Right kidney (tissue), 9 donors: Measurements from ENCODE around the gene CCDC179.

Source experiments
- DNase-seq: peaks from one replicate; pipeline ENCODE4 v3.0.0-alpha.2; 2016
- long read RNA-seq, 8 donors: transcript quantifications; one replicate each; lab custom pipeline, GENCODE V29; 2026

Gene CCDC179
- long read RNA-seq, donor 1: 0 reads
- long read RNA-seq, donor 2: 0 reads
- long read RNA-seq, donor 3: 0 reads
- long read RNA-seq, donor 4: 0 reads
- long read RNA-seq, donor 5: 0 reads
- long read RNA-seq, donor 6: 0 reads
- long read RNA-seq, donor 7: 0 reads
- long read RNA-seq, donor 8: 0 reads

GRCh38 chr11:22860241-22860640 is at the start of gene CCDC179:
Gene CCDC179, minus strand, starts transcription at chr11:22860474. Its CDS starts 53 bp downstream, at chr11:22860421.
- no peak for DNase-seq

DNA sequence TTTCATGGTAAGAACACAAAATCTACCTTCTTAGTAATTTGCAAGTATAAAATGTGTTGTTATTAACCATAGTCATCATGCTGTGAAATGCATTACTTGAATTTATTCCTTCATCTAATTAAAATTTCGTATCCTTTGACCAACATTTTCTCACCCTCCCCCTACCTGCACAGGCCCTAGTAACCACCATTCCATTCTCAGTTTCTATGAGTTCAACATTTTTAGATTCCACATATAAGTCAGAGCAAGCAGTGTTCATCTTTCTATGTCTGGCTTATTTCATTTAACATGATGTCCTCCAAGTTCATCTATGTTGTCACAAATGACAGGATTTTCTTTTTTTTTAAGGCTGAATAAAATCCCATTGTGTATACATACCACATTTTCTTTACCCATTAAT is 43.5 kb upstream of the CCDC179 start:
- DNase-seq: no peak

DNA sequence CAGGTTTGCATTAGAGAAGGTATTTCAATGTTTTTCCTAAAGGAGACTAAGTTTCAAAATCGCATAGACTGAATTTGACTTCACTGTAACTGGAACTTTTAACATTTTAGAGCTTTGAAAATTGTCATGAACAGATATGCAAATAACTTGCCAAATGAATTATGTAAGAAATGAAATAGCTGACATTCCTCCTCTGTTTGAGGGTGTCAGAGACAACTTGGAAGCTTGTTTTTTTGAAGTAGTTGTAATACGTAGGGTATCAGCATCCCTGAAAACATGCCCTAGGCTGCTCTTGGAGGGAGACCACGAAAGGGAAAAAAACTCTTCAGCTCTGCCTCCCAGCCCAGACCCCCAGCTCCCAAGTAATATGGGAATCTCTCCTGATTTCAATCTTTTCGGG is 41.3 kb upstream of the CCDC179 start:
- DNase-seq: no peak

GRCh38 chr11:22900764-22901486 is 40.7 kb upstream of the CCDC179 start:
- DNase-seq: no peak

DNA sequence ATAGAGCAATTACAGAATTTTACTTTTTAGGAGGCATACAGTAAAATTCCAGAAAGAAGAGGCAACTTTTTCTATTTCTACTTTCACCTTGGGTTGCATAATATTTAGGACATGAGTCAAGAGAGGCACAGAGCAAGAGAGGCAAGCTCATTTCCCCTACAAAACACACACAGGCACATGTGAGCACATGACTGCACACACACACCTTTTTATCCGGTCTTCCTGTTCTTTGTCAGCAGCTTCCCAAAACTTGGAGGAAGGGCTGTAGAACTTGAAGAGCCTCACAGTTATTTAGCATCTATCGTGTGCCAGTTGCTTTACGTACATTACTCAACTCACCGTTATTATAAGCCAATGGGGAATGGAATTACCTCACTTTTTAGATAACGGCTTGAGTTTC is 37.8 kb upstream of the CCDC179 start:
- DNase-seq: no peak

DNA sequence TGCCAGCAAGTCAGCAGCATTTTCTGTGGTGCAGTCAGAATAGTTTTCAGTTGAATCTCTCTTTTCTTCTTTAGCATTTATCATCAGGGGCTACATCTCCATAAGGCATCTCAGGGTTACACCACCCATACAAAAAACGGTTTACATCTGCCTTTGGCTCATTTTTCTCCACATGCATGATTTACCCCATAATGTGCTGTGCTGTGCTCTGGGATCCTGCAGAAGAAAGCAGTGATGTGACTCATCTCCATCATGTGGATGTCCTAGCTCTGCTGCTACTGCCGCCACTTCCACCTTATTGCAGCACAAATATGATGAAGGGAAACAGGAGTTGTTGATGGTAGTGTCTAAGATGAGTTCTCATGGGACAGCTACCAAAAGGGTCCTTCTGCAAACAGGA is 30.0 kb upstream of the CCDC179 start:
- DNase-seq: no peak

GRCh38 chr11:22884217-22884616 is 23.9 kb upstream of the CCDC179 start:
- no peak for DNase-seq

DNA sequence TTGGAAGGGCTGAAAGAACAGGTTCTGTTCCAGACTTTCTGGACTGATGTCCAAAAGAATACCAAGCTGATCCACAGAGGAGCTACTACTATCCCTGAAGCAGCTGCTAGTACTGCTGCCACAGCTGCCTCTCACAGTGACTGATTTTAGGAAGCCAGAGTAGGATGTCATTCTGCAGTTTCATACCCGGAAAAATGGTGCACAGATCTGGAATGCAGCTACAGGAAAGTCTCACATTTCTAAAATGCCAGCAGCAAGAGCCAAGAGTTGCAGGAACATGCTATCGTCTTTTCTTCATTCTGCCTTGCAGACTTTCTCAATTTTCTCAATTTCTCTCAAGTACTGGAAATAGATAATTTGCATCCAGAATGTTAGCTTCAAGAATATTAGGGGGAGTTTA is 19.4 kb upstream of the CCDC179 start:
- no peak for DNase-seq

- no peak for DNase-seq
These were observed 18.3 kb upstream of the CCDC179 start for GRCh38 chr11:22878604-22879003.

DNA sequence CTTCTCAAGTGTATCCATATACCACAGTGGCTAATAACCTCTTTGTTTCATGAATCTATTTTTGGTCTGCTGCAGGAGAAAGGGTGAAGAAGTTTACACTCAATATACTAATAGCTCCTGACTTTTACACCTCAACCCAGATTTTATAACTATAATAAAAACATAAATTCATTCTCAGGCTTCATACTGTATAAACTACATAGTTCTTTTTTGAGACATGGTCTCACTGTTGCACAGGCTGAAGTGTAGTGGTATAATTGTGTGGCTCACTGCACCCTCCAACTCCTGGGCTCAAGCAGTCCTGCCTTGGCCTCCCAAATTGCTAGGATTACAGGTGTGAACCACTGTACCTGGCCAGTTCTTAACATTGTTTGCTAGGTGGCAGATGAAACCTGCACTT is 17.8 kb upstream of the CCDC179 start:
- no peak for DNase-seq

GRCh38 chr11:22875869-22876473 is 15.7 kb upstream of the CCDC179 start:
- DNase-seq: peak; percentile 13

GRCh38 chr11:22869325-22869724 is 9.1 kb upstream of the CCDC179 start:
- no peak for DNase-seq

DNA sequence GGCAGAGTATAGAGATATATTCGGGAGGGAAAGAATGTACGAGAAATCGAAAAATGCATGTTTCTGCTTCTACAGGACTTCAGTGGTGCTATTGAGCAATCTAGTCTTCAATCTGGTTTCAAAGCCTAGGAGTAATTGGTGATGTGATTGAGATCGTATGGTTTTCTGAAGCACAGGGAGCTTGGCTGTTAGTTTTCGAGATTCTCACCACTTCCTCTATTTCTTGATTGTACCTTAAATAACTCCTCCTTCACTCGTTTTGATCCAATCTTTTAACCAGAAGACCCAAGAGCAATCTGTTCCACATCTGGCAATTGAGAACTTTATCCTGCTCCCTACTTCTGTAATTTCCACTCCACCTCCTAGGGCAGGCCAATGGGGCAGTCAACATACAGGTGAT is 518 bp downstream of the CCDC179 start:
- no peak for DNase-seq

DNA sequence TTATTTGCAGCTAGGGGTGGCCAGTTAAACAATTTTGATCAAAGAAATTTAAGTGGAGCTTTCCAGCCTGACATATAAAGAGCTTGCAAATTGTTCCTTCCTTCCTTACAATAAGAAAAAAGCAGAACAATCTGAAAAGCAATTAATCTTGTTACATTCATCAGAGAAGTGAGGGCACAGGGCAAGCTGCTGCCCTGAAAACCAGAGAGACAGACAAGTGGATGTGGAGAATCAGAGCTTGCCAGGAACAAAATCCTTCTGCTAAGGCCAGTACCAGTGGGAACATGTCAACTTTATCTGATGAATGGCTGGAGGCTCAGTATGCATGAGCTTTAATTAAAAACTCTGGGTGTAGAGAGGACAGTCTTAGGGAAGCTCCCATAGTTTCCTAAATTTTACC is 8.8 kb downstream of the CCDC179 start:
- DNase-seq: no peak

DNA sequence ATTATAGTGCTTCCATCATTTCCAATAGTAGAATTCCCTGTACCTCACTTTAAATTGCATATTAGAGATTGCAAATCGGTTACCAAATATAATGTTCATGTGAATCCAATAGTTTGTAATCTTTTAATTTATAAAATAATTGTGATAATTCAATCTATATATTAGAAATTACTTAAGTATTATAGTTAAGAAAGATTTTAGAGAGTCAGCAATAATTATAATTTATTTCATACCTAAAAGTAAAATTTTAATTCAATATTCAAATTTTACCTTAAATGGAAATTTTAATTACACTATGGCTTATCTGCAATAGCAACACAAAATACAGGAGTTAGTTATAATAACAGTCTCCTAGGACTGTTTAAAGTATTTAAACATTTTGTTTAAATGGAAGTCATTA is 13.5 kb downstream of the CCDC179 start:
- DNase-seq: no peak

DNA sequence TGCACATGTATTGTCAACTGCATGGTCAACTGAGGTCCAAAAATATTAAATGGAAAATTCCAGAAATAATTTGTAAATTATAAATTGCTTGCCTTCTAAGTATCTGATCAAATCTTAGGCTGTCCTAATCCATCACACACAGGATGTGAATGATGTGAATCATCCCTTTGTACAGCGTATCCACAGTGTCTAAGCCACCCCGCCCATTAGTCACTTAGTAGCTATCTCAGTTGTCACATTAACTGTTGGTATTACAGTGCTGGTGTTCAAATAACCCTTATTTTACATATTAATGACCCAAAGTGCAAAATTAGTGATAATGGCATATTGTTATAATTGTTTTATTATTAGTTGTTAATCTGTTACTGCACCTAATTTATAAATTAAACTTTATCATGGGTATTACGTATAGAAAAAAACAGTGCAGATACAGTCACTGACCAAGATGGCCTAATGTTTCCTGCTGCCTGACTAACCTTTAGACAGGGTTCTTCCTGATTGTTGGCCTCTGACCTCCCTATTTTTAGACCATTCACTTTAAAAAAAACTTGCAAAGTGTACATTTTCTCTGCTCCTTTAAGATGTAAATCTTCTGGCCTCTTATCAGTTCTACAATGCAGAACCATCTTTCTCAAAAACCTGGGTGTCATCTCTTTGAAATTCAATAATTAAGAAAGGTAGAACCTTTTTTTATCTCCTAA is 27.8 kb downstream of the CCDC179 start:
- no peak for DNase-seq

DNA sequence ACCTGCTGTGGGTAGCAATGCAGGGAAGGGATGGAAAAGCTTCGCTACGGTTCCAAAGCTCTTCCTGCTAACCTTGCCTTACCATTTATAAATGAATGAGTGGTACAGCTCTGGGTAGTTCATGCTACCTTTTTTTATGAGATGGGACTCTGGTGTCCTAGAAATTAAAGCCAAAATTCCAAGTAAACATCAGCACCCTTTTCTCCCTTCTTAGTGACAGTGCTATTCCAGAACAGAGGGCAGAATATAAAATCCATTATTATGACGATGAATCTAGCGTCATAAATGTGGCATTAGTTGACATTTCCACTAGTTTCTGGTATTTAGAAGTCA is 30.2 kb downstream of the CCDC179 start:
- no peak for DNase-seq

DNA sequence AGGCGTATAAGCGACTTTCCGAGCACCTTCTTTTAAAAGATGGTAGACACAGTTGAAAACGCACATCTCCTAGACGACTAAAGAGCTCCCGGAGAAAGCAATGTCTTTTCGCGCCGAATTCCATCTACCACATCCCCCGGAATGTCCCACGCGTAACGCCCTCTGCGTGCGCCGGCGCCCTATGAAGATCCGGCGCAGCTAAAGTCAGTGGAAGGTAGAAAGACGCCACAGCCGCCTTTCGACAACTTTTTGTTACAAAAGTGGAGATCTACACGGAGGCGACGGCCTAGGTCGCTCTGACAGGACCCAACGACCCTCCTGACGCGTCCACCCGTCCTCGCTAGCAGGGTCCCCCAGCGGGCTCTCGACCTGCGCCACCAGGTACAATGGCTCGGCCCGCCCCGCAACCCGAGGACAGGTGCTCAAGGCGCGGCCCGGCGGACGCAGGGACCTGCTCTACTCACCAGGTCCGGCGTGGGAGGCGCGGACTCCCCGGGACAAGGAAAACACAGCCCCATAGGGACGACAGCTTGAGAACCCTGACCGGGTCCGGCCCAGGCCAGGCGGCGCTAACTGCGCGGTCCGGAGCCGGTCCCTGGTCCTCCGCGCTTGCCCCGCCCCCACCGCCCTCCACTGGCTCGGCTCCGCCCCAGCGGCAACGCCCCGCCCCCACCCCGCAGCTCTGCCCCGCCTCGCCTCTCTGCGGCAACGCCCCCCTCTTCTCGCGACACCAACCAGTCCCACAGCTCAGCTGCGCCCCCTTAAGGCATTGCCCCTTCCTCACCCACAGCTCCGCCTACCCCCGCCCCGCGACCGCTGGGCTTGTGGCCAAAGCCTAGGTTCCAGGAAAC is 30.8 kb downstream of the CCDC179 start, which contains the start of gene SVIP:
Gene SVIP (minus strand): TSS at position 571 of the 851 bp plus-strand sequence. CDS start 53 bp downstream, at position 518.
- peak; percentile 93 for DNase-seq

- DNase-seq: no peak
These were observed 31.9 kb downstream of the CCDC179 start for GRCh38 chr11:22828373-22828772.

DNA sequence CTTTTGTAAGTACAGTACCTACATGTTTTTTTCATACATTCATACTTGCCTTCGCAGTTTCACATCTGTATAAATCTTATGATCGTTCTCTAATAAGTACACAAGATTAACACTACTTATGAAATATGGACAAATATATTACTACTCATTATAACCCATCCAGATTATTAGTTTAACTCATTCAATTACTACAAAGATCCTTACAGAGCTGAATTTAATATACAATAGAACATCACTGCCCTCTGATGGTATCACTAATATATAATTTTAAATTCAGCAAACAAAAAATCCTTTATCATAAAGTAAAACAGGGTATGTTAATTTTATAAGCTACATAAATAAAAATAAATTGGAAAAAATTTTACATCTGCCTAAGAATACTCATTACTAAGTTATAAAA is 38.1 kb downstream of the CCDC179 start:
- no peak for DNase-seq

DNA sequence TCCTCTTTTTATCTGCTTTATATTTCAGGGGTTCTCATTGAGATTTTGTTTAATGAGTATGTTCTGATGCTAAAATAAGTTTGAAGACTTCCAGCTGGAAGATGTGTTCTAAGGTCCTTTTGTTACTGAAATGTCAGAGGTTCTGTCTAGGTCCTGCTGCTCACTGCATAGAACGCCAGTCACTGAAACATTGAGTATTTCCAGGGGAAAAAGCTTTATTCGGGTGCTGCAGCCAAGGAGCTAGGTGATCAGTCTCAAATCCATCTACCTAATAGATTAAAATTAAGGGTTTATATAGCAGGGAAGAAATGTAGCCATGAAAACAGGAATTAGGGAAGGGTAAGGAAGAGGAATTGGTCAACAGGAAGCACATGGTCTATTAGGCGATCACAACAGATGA is 50.4 kb downstream of the CCDC179 start:
- no peak for DNase-seq

- DNase-seq: no peak
These were observed 51.6 kb downstream of the CCDC179 start for GRCh38 chr11:22808571-22809197.
